DOHH2 (cell line): ENCODE measurements around the gene CXXC5.
A peak's percentile ranks its signal among the peaks of the same experiment; 100 is the strongest.

Source experiments
- H3F3A ChIP-seq: fragments of 200-600 bp; sonication (generic), shearing (Covaris generic); 2 replicates; pipeline ENCODE4 v1.6.0; 2016; ENCODE audit warnings: antibody characterized with exemption, mild to moderate bottlenecking; ENCODE audit not compliant: control insufficient read depth, insufficient read depth
- H3K27ac ChIP-seq: fragments of 200-600 bp; sonication (generic); 2 replicates; pipeline ENCODE4 v1.5.1; 2014; ENCODE audit warnings: low read depth, mild to moderate bottlenecking, low read length, moderate library complexity
- H3K27me3 ChIP-seq: fragments of 200-600 bp; sonication (generic); 2 replicates; pipeline ENCODE4 v1.6.1; 2014; ENCODE audit warnings: mild to moderate bottlenecking, low read length, mixed read lengths; ENCODE audit not compliant: control insufficient read depth
- H3K36me3 ChIP-seq: fragments of 200-600 bp; sonication (generic); 2 replicates; pipeline ENCODE4 v1.6.1; 2014; ENCODE audit warnings: mild to moderate bottlenecking, low read length, moderate library complexity, mixed read lengths; ENCODE audit not compliant: control insufficient read depth
- H3K4me1 ChIP-seq: fragments of 200-600 bp; sonication (generic); 2 replicates; pipeline ENCODE4 v1.6.1; 2014; ENCODE audit warnings: mild to moderate bottlenecking, low read length, mixed read lengths; ENCODE audit not compliant: control insufficient read depth
- H3K4me2 ChIP-seq: fragments of 200-600 bp; sonication (generic); 2 replicates; pipeline ENCODE4 v1.6.0; 2014; ENCODE audit warnings: mild to moderate bottlenecking, low read length, moderate library complexity
- H3K4me3 ChIP-seq: fragments of 200-600 bp; sonication (generic); 2 replicates; pipeline ENCODE4 v1.5.1; 2014; ENCODE audit warnings: mild to moderate bottlenecking, low read length, mixed read lengths
- H3K79me2 ChIP-seq: fragments of 200-600 bp; sonication (generic); 2 replicates; pipeline ENCODE4 v1.6.1; 2014; ENCODE audit warnings: mild to moderate bottlenecking, low read length, mixed read lengths; ENCODE audit not compliant: control insufficient read depth
- H3K9me2 ChIP-seq: fragments of 200-600 bp; sonication (generic); replicated peaks from 2 replicates; pipeline ENCODE4 v1.6.1; 2014; ENCODE audit warnings: mild to moderate bottlenecking, low read length, mixed read lengths; ENCODE audit not compliant: control insufficient read depth
- H3K9me3 ChIP-seq: fragments of 200-600 bp; sonication (generic); 2 replicates; pipeline ENCODE4 v1.6.1; 2014; ENCODE audit warnings: antibody characterized with exemption, low read length, mixed read lengths; ENCODE audit not compliant: control insufficient read depth, insufficient read depth
- H4K20me1 ChIP-seq: fragments of 200-600 bp; sonication (generic); 2 replicates; pipeline ENCODE4 v1.6.0; 2014; ENCODE audit warnings: low read depth, mild to moderate bottlenecking, antibody characterized with exemption, low read length, moderate library complexity; ENCODE audit not compliant: control insufficient read depth, insufficient read depth
- EZH2phosphoT487 ChIP-seq: fragments of 200-600 bp; sonication (generic); IDR thresholded peaks from 2 replicates; pipeline ENCODE4 v1.6.1; 2017; ENCODE audit warnings: borderline replicate concordance, mild to moderate bottlenecking, antibody characterized with exemption, low read length, moderate library complexity, mixed read lengths
- TF ChIP-seq, protein P1 (sequence below): fragments of 200-600 bp; sonication (generic); IDR thresholded peaks from one replicate; pipeline ENCODE4 v1.5.1; 2014; ENCODE audit warnings: antibody characterized with exemption, mild to moderate bottlenecking, low read depth, low read length; ENCODE audit not compliant: poor library complexity, severe bottlenecking

CXXC5 gene

DNA sequence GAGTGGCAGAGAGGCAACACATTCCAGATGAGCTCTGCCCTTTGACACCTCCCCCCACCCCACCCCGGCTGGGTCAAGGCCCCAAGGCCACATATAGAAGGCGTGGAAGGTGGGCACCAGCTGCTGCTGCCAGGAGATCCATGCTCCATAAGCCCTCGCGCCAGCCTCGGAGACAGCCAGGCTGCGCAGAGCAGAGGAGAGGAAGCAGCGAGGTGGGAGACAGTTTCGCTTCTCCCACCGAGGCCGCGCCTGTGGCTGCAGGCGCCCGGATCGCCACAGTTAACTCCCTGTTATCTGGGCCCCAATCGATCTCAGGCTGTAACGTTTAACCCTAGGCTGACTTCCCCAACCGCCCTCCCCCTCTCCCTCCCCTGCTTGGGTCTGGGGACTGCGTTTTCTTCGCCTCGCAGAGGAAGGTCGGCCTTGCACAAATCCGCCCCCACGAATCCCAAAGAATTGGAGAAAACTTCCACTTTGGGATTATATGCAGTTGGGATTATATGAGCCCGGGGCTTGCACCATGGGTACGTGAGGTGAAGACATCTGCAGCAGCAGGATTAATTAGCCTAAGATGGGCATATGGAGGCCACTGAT is 1.1 kb upstream of the CXXC5 start:
- Histone ChIP-seq H3K36me3 (no peaks in the 10 kb centered on the region), H3K4me2 (peak overlapping the region; percentile 85), H3K27me3 (no peaks in the 10 kb centered on the region), H3K4me1 (peaks cover 50% of the 10 kb centered on the region), H3K9me2 (no peaks in the 10 kb centered on the region), H3F3A (peaks cover 11% of the 10 kb centered on the region), H4K20me1 (peaks cover 16% of the 10 kb centered on the region; the same call in 1 of the 2 replicates), H3K27ac (no peak overlapping the region), H3K9me3 (no peaks in the 10 kb centered on the region), H3K4me3 (peak overlapping the region; percentile 79; the same call in 1 of the 2 replicates), H3K79me2 (peaks cover 35% of the 10 kb centered on the region)
- TF ChIP-seq, protein P1, sequence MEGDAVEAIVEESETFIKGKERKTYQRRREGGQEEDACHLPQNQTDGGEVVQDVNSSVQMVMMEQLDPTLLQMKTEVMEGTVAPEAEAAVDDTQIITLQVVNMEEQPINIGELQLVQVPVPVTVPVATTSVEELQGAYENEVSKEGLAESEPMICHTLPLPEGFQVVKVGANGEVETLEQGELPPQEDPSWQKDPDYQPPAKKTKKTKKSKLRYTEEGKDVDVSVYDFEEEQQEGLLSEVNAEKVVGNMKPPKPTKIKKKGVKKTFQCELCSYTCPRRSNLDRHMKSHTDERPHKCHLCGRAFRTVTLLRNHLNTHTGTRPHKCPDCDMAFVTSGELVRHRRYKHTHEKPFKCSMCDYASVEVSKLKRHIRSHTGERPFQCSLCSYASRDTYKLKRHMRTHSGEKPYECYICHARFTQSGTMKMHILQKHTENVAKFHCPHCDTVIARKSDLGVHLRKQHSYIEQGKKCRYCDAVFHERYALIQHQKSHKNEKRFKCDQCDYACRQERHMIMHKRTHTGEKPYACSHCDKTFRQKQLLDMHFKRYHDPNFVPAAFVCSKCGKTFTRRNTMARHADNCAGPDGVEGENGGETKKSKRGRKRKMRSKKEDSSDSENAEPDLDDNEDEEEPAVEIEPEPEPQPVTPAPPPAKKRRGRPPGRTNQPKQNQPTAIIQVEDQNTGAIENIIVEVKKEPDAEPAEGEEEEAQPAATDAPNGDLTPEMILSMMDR, result no peak
- no peak for TF ChIP-seq EZH2phosphoT487

DNA sequence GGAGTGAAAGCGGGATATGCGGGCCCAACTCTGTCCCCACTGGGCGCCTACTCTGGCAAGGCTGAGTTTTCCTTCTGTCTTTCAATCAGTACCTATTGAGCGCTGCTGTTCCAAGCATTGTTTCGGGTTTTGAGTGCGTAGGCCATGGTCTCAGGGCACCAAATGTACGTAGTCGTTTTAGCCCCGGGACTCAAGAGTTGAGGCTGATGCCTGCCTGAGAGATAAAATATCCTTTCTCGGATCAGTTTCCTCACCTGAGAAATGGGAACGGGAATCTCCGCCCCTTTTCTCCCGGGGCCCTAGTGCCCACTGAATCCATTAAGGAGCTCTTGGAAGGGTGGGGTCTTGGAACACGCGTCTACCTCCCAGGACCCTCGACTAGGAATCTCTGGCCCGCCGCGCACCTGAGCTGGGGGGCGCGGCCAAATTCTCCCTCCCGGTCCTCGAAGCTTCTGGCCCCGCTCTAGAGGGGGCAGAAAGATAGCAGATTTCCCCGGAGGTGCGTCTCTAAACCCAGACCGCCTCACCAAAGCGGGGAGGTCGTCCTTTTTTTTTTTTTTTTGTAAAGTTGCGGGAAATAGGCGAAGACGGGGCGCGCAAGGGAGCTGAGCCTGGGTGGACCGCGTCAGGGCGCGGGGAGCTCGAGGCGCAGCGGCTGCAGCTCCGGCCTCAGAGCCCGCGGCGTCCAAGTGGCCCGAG is 494 bp upstream of the CXXC5 start:
- Histone ChIP-seq H3K27me3 (no peaks in the 10 kb centered on the region), H4K20me1 (peaks cover 19% of the 10 kb centered on the region; the same call in 1 of the 2 replicates), H3K4me2 (peak overlapping the region; percentile 85), H3K79me2 (peaks cover 41% of the 10 kb centered on the region), H3K9me2 (no peaks in the 10 kb centered on the region), H3K9me3 (no peaks in the 10 kb centered on the region), H3F3A (peaks cover 17% of the 10 kb centered on the region), H3K36me3 (no peaks in the 10 kb centered on the region), H3K4me3 (peak overlapping the region; percentile 79), H3K27ac (peak overlapping the region; percentile 86; the same call in 1 of the 2 replicates), H3K4me1 (peaks cover 50% of the 10 kb centered on the region)
- TF ChIP-seq, protein P1, result no peak
- no peak for TF ChIP-seq EZH2phosphoT487

DNA sequence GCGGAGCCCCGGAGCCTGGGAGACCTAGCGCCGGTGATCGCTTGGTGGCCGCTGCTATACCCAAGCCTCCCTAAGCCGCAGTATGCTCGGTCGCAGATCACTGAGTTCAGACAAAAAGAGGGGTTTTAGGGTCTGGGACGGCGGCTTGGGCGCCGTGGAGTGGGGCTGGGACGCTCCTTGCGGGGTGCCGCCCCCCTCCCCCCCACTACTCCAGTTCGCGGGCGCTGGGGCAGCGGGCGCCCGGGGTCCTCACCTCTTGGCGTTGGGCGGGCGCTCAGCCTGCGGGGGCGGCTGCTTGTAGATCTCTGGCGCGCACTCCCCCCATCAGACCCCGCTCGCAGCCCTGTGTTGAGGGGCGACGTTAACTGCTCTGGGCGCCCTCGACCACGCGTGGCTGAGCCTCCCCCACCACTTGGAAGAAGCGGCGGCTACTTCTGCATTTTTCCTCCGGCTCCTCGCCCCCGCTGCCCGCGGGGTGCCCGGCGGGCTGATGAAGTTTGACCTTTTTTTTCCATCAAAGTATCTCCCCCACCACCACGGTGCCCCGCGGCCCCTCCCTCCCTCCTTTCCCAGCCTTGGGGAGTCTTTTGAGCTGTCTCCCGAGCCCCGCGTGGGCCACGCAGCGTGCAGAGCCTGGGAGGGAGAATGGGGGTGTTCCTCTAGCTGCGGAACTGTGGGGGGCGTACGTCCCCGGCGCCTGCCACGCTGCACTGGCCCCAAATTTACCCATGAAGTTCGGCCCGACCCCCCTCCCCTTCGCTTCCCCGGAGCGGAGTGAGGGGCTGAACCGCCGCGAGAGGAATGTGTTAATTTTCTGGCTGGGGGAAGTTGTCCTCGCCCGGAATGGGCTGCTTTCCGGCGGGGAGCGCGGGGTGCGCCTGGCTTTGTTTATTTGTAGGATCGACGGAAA is 1.2 kb downstream of the CXXC5 start:
- peaks cover 62% of the 10 kb centered on the region for H3K4me1 ChIP-seq
- no peak for TF ChIP-seq EZH2phosphoT487
- TF ChIP-seq, protein P1, result peak; percentile 51
- H4K20me1 ChIP-seq, result peaks cover 34% of the 10 kb centered on the region
- peaks cover 19% of the 10 kb centered on the region for H3F3A ChIP-seq
- peak overlapping the region; percentile 86 for H3K27ac ChIP-seq
- H3K27me3 ChIP-seq, result no peaks in the 10 kb centered on the region
- H3K4me3 ChIP-seq, result peak overlapping the region; percentile 79
- H3K36me3 ChIP-seq, result 0 out of 2 replicates have a peak, but pooled peaks cover 3% of the 10 kb centered on the region
- no peaks in the 10 kb centered on the region for H3K9me3 ChIP-seq
- no peaks in the 10 kb centered on the region for H3K9me2 ChIP-seq
- peaks cover 58% of the 10 kb centered on the region for H3K79me2 ChIP-seq
- peak overlapping the region; percentile 85 for H3K4me2 ChIP-seq
